Colonic mucosa (tissue), 4 donors: ENCODE data around the gene ADSL. TPM values are rescaled to one million over a fixed set of nuclear protein-coding genes. Genes with fewer than 3 reads are reported as not detected.
A peak's percentile ranks its signal among the peaks of the same experiment; 100 is the strongest.

Source experiments
- DNase-seq: peaks from one replicate; pipeline ENCODE4 v3.0.0-alpha.2; 2020
- H3K27ac ChIP-seq: fragments of 200-600 bp; one replicate; pipeline ENCODE4 v1.8.0; 2021
- H3K27me3 ChIP-seq: fragments of 200-600 bp; one replicate; pipeline ENCODE4 v1.8.0; 2021
- H3K36me3 ChIP-seq: fragments of 200-600 bp; one replicate; pipeline ENCODE4 v1.8.0; 2021
- H3K4me1 ChIP-seq: fragments of 200-600 bp; one replicate; pipeline ENCODE4 v1.8.0; 2021; ENCODE audit warnings: mild to moderate bottlenecking
- H3K4me3 ChIP-seq: fragments of 200-600 bp; one replicate; pipeline ENCODE4 v1.8.0; 2021
- H3K9ac ChIP-seq, 2 donors: one replicate each; pipeline ENCODE4 v1.7.0; 2013; ENCODE audit warnings: control low read depth in 2 of 2, low read depth in 2 of 2, low read length in 2 of 2
- H3K9me3 ChIP-seq: fragments of 200-600 bp; one replicate; pipeline ENCODE4 v1.8.0; 2021
- CTCF ChIP-seq: fragments of 200-600 bp; IDR thresholded peaks from one replicate; pipeline ENCODE4 v1.8.0; 2022; ENCODE audit warnings: antibody characterized with exemption, mild to moderate bottlenecking
- intact Hi-C: fragments of 100-400 bp; cut with DNase I; formaldehyde crosslinking; loops from one replicate; pipeline ENCODE4 v1.14.1; 2022
- total RNA-seq, 2 donors: library from RNA; stranded (reverse); fragmentation: NEBNext Ultra II Directional in 1 of 2; extraction: Animal tissue kit (Norgen Biotek cat#: 25700) in 1 of 2; gene quantifications; one replicate each; pipeline ENCODE4 v1.2.1, GENCODE V29; 2021
- donor health status: healthy.
- donor health status: DM: no; HTN: no; CAD: no.
- donor health status: DM: no; HTN: no; CAD: no.

ADSL gene
- total RNA-seq, 2 donors from 2014 or later = 26.4 to 47.0 TPM

- TF ChIP-seq CTCF = no peak
- DNase-seq = no peak
- Histone ChIP-seq H3K4me1 (peaks cover 6% of the 10 kb centered on the region), H3K36me3 (no peaks in the 10 kb centered on the region), H3K27me3 (no peaks in the 10 kb centered on the region), H3K9ac (no peak overlapping the region), H3K9me3 (no peaks in the 10 kb centered on the region), H3K27ac (no peak overlapping the region), H3K4me3 (no peak overlapping the region)
- intact Hi-C loops = no loop called here
Measured at GRCh38 chr22:40381461-40381860, 35.2 kb downstream of the ADSL start.

- peaks cover 6% of the 10 kb centered on the region for H3K4me1 ChIP-seq
- no peak overlapping the region for H3K27ac ChIP-seq
- DNase-seq = no peak
- no peak overlapping the region for H3K4me3 ChIP-seq
- no peaks in the 10 kb centered on the region for H3K27me3 ChIP-seq
- intact Hi-C loops = no loop called here
- no peak overlapping the region for H3K9ac ChIP-seq
- no peaks in the 10 kb centered on the region for H3K9me3 ChIP-seq
- TF ChIP-seq CTCF = no peak
- H3K36me3 ChIP-seq = no peaks in the 10 kb centered on the region
Measured at GRCh38 chr22:40383905-40384304, 37.6 kb downstream of the ADSL start.

- Histone ChIP-seq H3K36me3 (no peaks in the 10 kb centered on the region), H3K9ac (peak overlapping the region in 1 of 2 donors; percentile 19), H3K4me1 (peaks cover 6% of the 10 kb centered on the region), H3K4me3 (no peak overlapping the region), H3K9me3 (no peaks in the 10 kb centered on the region), H3K27me3 (no peaks in the 10 kb centered on the region), H3K27ac (peak overlapping the region; percentile 72)
- no peak for DNase-seq
- TF ChIP-seq CTCF = no peak
- intact Hi-C loops = no loop called here
Measured at GRCh38 chr22:40385036-40385782, 38.9 kb downstream of the ADSL start.

- H3K4me1 ChIP-seq = peaks cover 6% of the 10 kb centered on the region
- H3K9me3 ChIP-seq = no peaks in the 10 kb centered on the region
- DNase-seq = peak; percentile 61
- H3K27me3 ChIP-seq = no peaks in the 10 kb centered on the region
- peak overlapping the region; percentile 72 for H3K27ac ChIP-seq
- no peak overlapping the region for H3K4me3 ChIP-seq
- no peak for TF ChIP-seq CTCF
- H3K9ac ChIP-seq = peak overlapping the region in 1 of 2 donors; percentile 27
- H3K36me3 ChIP-seq = no peaks in the 10 kb centered on the region
- intact Hi-C loops = no loop called here
Measured at GRCh38 chr22:40387746-40388145, 41.4 kb downstream of the ADSL start.

- no peak for TF ChIP-seq CTCF
- no peaks in the 10 kb centered on the region for H3K27me3 ChIP-seq
- intact Hi-C loops = no loop called here
- H3K27ac ChIP-seq = peak overlapping the region; percentile 72
- H3K9ac ChIP-seq = no peak overlapping the region
- H3K4me1 ChIP-seq = peaks cover 6% of the 10 kb centered on the region
- no peaks in the 10 kb centered on the region for H3K36me3 ChIP-seq
- no peak overlapping the region for H3K4me3 ChIP-seq
- no peaks in the 10 kb centered on the region for H3K9me3 ChIP-seq
- DNase-seq = no peak
Measured at GRCh38 chr22:40388231-40388630, 41.9 kb downstream of the ADSL start.
